ENCODE measurements around the gene SYNE3. TPM values are rescaled to one million over a fixed set of nuclear protein-coding genes. Genes with fewer than 3 reads are reported as not detected.
A peak's percentile ranks its signal among the peaks of the same experiment; 100 is the strongest.

SYNE3 gene, protein sequence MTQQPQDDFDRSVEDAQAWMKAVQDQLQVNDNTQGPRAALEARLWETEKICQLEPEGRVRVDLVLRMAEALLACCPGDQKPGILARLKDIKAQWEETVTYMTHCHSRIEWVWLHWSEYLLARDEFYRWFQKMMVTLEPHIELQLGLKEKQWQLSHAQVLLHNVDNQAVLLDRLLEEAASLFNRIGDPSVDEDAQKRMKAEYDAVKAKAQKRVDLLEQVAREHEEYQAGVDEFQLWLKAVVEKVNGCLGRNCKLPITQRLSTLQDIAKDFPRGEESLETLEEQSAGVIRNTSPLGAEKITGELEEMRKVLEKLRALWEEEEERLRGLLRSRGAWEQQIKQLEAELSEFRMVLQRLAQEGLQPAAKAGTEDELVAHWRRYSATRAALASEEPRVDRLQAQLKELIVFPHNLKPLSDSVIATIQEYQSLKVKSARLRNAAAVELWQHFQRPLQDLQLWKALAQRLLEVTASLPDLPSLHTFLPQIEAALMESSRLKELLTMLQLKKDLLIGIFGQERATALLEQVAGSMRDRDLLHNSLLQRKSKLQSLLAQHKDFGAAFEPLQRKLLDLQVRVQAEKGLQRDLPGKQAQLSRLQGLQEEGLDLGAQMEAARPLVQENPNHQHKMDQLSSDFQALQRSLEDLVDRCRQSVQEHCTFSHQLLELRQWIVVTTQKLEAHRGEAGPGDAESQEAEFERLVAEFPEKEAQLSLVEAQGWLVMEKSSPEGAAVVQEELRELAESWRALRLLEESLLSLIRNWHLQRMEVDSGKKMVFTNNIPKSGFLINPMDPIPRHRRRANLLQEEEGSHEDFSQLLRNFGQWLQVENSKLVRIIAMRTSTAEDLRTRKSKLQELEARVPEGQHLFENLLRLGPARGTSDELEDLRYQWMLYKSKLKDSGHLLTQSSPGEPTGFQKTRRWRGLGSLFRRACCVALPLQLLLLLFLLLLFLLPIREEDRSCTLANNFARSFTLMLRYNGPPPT
- 21.4 TPM for total RNA-seq

DNA sequence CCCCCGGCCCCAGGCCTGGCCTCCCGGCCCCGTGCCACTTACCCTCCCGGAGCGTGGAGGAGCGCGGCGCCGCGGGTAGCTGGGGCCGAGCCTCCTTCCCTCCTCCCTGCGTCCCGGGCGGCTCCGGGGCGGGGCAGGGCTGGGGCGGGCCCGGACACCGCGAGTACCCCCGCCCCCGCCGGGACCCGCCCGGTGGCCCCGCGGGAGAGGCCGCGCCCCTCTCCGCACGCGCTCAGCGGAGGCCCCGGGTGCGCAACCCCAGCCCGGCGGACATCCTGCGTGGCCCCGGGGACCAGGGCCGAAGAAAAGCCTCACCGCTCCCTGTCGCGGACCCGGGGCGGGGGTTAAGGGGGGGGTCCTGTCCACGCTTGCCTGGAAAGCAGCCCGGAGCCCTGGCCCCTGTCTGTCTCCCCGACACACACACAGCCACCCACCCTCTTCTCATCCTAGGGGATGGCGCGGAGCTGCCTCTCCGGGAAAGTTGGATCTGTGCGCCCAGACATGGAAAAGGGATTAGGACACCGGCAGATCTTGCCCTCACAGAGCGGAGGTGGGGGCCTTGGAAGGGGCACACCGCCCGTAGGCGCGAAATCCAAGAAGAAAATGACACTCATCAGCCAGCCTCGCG is at the start of gene SYNE3:
Gene SYNE3, minus strand, starts transcription at position 97 of the 628 bp plus-strand sequence. CDS start 40,829 bp downstream, outside the sequence.
- peak within 1 kb of the TSS; percentile 69 to 80 (median 75) for H3K9ac ChIP-seq (ENCODE audit: low read depth in 1 of 3, low read length in 3 of 3)
- H3K4me3 ChIP-seq (ENCODE audit: low read length in 3 of 3), result peak within 1 kb of the TSS; percentile 76 to 84 (median 79)
- peaks cover 49 to 58% (median 56%) of the 10 kb centered on the region in 3 donors for H3K4me1 ChIP-seq (ENCODE audit: control insufficient read depth in 3 of 3, insufficient read depth in 3 of 3, low read length in 3 of 3)
- H3K27me3 ChIP-seq (ENCODE audit: control insufficient read depth in 3 of 3, insufficient read depth in 3 of 3, low read length in 3 of 3), result no peaks in the 10 kb centered on the region
- peak within 1 kb of the TSS; percentile 73 for H3K27ac ChIP-seq (ENCODE audit: low read depth, low read length)
- H3K36me3 ChIP-seq (ENCODE audit: control insufficient read depth in 3 of 3, insufficient read depth in 3 of 3, low read length in 3 of 3), result no peaks in the 10 kb centered on the region
- H3K9me3 ChIP-seq (ENCODE audit: control insufficient read depth in 3 of 3, low read length in 3 of 3), result no peaks in the 10 kb centered on the region

DNA sequence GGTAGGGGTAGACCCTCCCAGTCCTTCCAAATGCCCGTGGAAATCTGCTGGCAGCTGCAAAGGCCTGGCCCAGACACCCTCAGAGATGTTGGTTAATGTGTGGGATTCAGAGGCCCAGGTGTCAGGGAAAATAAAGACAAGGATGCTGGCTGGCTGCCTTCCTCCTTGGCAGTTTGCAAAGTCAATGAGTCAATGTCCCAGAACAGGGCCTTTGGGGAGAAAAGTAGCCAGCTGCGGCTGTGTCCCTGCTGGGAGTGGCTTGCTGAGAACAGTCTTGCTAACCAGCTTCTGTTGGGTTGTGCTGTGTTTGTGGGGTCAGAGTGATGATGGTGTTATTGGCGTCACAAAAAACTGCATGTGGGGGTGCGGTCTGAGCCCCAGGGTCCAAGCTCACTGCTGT is 47.6 kb upstream of the SYNE3 start:
- H3K4me1 ChIP-seq (ENCODE audit: control insufficient read depth in 3 of 3, insufficient read depth in 3 of 3, low read length in 3 of 3), result peaks cover 13 to 16% (median 15%) of the 10 kb centered on the region in 3 donors
- H3K4me3 ChIP-seq (ENCODE audit: low read length in 3 of 3), result peak overlapping the region in 1 of 3 donors; percentile 29
- no peak overlapping the region for H3K27ac ChIP-seq (ENCODE audit: low read depth, low read length)
- H3K9ac ChIP-seq (ENCODE audit: low read depth in 1 of 3, low read length in 3 of 3), result peak overlapping the region in 1 of 3 donors; percentile 1
- no peaks in the 10 kb centered on the region for H3K9me3 ChIP-seq (ENCODE audit: control insufficient read depth in 3 of 3, low read length in 3 of 3)
- H3K36me3 ChIP-seq (ENCODE audit: control insufficient read depth in 3 of 3, insufficient read depth in 3 of 3, low read length in 3 of 3), result no peaks in the 10 kb centered on the region
- H3K27me3 ChIP-seq (ENCODE audit: control insufficient read depth in 3 of 3, insufficient read depth in 3 of 3, low read length in 3 of 3), result no peaks in the 10 kb centered on the region

DNA sequence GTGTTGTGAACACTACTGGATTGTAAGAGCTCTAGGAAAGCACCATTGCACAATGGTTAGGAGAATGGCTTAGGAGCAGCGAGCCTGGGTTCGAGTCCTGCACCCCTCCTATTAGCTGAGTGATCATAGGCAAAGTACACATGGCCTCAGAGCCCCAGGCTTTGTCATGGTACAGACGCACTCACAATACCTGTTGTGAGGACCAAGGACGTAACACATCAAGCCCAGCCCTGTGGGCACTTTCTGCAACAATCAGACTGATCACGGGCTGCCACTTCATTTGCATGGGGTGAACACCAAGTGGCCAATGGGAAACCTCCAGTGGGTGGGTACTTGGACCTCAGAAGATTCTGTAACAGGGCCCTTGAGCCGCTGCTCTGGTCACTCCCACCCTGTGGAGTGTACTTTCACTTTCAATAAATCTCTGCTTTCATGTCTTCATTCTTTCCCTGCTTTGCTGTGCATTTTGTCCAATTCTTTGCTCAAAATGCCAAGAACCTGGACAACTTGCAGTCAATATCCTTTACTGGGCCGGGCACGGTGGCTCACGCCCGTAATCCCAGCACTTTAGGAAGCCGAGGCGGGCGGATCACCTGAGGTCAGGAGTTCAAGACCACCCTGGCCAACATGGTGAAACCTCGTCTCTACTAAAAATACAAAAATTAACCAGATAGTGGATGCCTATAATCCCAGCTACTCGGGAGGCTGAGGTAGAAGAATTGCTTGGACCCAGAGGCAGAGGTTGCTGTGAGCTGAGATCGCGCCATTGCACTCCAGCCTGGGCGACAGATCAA is 46.6 kb upstream of the SYNE3 start:
- H3K36me3 ChIP-seq (ENCODE audit: control insufficient read depth in 3 of 3, insufficient read depth in 3 of 3, low read length in 3 of 3), result no peaks in the 10 kb centered on the region
- peak overlapping the region; percentile 15 to 60 (median 56) for H3K4me3 ChIP-seq (ENCODE audit: low read length in 3 of 3)
- peak overlapping the region; percentile 20 to 51 (median 25) for H3K9ac ChIP-seq (ENCODE audit: low read depth in 1 of 3, low read length in 3 of 3)
- peaks cover 13 to 16% (median 15%) of the 10 kb centered on the region in 3 donors for H3K4me1 ChIP-seq (ENCODE audit: control insufficient read depth in 3 of 3, insufficient read depth in 3 of 3, low read length in 3 of 3)
- no peaks in the 10 kb centered on the region for H3K9me3 ChIP-seq (ENCODE audit: control insufficient read depth in 3 of 3, low read length in 3 of 3)
- H3K27ac ChIP-seq (ENCODE audit: low read depth, low read length), result no peak overlapping the region
- H3K27me3 ChIP-seq (ENCODE audit: control insufficient read depth in 3 of 3, insufficient read depth in 3 of 3, low read length in 3 of 3), result no peaks in the 10 kb centered on the region

DNA sequence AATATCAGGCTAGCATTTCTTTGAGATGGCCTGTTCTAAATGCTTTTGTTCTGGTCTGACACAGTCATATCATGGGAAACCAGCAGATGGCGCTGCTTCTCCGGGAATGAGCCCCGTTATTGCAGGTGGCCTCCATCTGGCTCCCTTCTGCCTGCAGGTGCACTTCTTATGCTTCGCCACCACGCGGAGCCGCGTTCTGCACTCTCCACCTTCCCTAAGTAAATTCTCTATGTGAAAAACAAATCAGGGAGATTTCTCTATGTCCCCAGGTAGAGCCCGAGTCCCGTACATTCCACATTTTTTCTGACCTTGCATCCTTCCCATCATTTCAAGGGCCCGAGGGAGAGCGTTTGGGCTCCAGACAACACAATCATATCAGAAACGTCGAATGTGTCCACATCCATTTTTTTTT is 44.6 kb upstream of the SYNE3 start:
- Histone ChIP-seq H3K9me3 (ENCODE audit: control insufficient read depth in 3 of 3, low read length in 3 of 3) (no peaks in the 10 kb centered on the region), H3K4me3 (ENCODE audit: low read length in 3 of 3) (no peak overlapping the region), H3K4me1 (ENCODE audit: control insufficient read depth in 3 of 3, insufficient read depth in 3 of 3, low read length in 3 of 3) (peaks cover 13 to 16% (median 15%) of the 10 kb centered on the region in 3 donors), H3K36me3 (ENCODE audit: control insufficient read depth in 3 of 3, insufficient read depth in 3 of 3, low read length in 3 of 3) (no peaks in the 10 kb centered on the region), H3K27ac (ENCODE audit: low read depth, low read length) (no peak overlapping the region), H3K27me3 (ENCODE audit: control insufficient read depth in 3 of 3, insufficient read depth in 3 of 3, low read length in 3 of 3) (no peaks in the 10 kb centered on the region), H3K9ac (ENCODE audit: low read depth in 1 of 3, low read length in 3 of 3) (no peak overlapping the region)

DNA sequence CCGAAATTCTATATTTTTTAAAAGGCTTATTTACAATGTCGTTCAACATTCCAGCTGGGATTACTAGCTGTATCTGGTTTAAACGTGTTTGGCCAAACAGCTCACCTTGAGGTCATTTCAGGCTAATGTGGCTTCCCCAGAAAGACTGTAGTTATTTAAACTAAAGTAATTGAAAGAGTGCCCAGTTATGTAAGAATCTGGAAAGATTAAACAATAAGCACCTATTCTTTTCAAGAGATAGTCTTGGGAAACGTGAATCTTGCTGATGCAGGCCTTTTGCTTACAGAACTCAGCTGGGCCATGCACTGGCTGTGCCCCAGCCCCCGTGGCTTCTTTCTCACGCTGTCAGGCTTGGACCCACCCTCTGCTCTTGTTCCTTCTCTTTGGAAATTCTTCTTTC is 42.8 kb upstream of the SYNE3 start:
- no peak overlapping the region for H3K27ac ChIP-seq (ENCODE audit: low read depth, low read length)
- no peak overlapping the region for H3K4me3 ChIP-seq (ENCODE audit: low read length in 3 of 3)
- no peaks in the 10 kb centered on the region for H3K27me3 ChIP-seq (ENCODE audit: control insufficient read depth in 3 of 3, insufficient read depth in 3 of 3, low read length in 3 of 3)
- H3K36me3 ChIP-seq (ENCODE audit: control insufficient read depth in 3 of 3, insufficient read depth in 3 of 3, low read length in 3 of 3), result no peaks in the 10 kb centered on the region
- no peaks in the 10 kb centered on the region for H3K9me3 ChIP-seq (ENCODE audit: control insufficient read depth in 3 of 3, low read length in 3 of 3)
- no peak overlapping the region for H3K9ac ChIP-seq (ENCODE audit: low read depth in 1 of 3, low read length in 3 of 3)
- H3K4me1 ChIP-seq (ENCODE audit: control insufficient read depth in 3 of 3, insufficient read depth in 3 of 3, low read length in 3 of 3), result peaks cover 11 to 14% (median 12%) of the 10 kb centered on the region in 3 donors

DNA sequence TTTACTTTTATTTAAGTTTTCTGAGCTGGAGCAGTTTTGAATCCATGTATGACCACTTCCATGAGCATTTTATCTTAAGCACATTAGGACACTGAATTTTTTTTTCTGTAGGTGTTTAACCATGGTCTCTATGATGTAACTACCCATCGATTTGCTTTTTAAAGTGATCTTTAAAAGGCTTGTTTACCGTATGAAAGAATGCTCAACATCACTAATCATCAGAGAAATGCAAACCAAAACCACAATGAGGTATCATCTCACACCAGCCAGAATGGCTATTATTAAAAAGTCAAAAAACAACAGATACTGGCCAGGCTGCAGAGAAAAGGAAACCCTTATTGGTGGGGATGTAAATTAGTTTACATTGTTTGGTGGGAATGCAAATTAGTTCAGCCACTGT is 41.4 kb upstream of the SYNE3 start:
- no peak overlapping the region for H3K9ac ChIP-seq (ENCODE audit: low read depth in 1 of 3, low read length in 3 of 3)
- H3K4me3 ChIP-seq (ENCODE audit: low read length in 3 of 3), result no peak overlapping the region
- H3K36me3 ChIP-seq (ENCODE audit: control insufficient read depth in 3 of 3, insufficient read depth in 3 of 3, low read length in 3 of 3), result no peaks in the 10 kb centered on the region
- H3K27me3 ChIP-seq (ENCODE audit: control insufficient read depth in 3 of 3, insufficient read depth in 3 of 3, low read length in 3 of 3), result no peaks in the 10 kb centered on the region
- H3K4me1 ChIP-seq (ENCODE audit: control insufficient read depth in 3 of 3, insufficient read depth in 3 of 3, low read length in 3 of 3), result peaks cover 3 to 4% (median 4%) of the 10 kb centered on the region in 3 donors
- no peaks in the 10 kb centered on the region for H3K9me3 ChIP-seq (ENCODE audit: control insufficient read depth in 3 of 3, low read length in 3 of 3)
- H3K27ac ChIP-seq (ENCODE audit: low read depth, low read length), result no peak overlapping the region

DNA sequence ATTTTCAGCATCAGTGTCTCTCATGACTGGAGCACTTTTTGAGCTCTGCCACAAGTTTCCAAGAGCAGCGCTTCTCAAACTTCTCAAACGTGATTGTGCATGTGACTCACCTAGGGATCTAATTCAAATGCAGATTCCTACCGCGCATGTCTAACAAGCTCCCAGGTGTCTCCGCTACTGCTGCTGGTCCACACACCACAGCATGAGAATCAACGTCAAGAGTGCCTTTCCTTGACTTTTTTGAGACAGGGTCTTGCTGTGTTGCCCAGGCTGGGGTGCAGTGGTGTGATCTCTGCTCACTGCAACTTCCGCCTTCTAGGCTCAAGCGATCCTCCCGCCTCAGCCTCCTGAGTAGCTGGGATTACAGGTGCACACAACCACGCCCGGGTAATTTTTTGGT is 40.8 kb upstream of the SYNE3 start:
- no peaks in the 10 kb centered on the region for H3K27me3 ChIP-seq (ENCODE audit: control insufficient read depth in 3 of 3, insufficient read depth in 3 of 3, low read length in 3 of 3)
- no peaks in the 10 kb centered on the region for H3K36me3 ChIP-seq (ENCODE audit: control insufficient read depth in 3 of 3, insufficient read depth in 3 of 3, low read length in 3 of 3)
- no peaks in the 10 kb centered on the region for H3K9me3 ChIP-seq (ENCODE audit: control insufficient read depth in 3 of 3, low read length in 3 of 3)
- no peak overlapping the region for H3K9ac ChIP-seq (ENCODE audit: low read depth in 1 of 3, low read length in 3 of 3)
- no peak overlapping the region for H3K27ac ChIP-seq (ENCODE audit: low read depth, low read length)
- no peak overlapping the region for H3K4me3 ChIP-seq (ENCODE audit: low read length in 3 of 3)
- H3K4me1 ChIP-seq (ENCODE audit: control insufficient read depth in 3 of 3, insufficient read depth in 3 of 3, low read length in 3 of 3), result peaks cover 0 to 2% (median 0%) of the 10 kb centered on the region in 3 donors

DNA sequence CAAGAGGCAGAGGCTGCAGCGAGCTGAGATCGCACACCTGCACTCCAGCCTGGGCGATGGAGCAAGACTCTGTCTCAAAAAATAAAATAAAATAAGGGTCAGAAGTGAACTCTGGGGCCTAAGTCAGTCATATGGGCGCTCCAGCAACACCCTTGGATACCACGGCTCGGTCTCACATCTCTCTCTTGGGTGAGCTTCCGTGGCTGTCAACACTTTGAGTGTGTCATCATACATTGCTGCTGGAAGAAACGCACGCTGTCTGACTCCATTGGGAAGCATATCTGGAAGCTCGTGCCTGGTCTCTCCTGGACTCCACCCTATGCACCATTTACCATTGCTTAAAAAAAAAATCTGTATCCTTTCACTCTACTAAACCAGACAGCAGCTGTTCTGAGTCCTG is 38.6 kb upstream of the SYNE3 start:
- Histone ChIP-seq H3K9me3 (ENCODE audit: control insufficient read depth in 3 of 3, low read length in 3 of 3) (no peaks in the 10 kb centered on the region), H3K27ac (ENCODE audit: low read depth, low read length) (no peak overlapping the region), H3K4me3 (ENCODE audit: low read length in 3 of 3) (no peak overlapping the region), H3K4me1 (ENCODE audit: control insufficient read depth in 3 of 3, insufficient read depth in 3 of 3, low read length in 3 of 3) (peaks cover 0 to 4% (median 3%) of the 10 kb centered on the region in 3 donors), H3K9ac (ENCODE audit: low read depth in 1 of 3, low read length in 3 of 3) (no peak overlapping the region), H3K27me3 (ENCODE audit: control insufficient read depth in 3 of 3, insufficient read depth in 3 of 3, low read length in 3 of 3) (no peaks in the 10 kb centered on the region), H3K36me3 (ENCODE audit: control insufficient read depth in 3 of 3, insufficient read depth in 3 of 3, low read length in 3 of 3) (no peaks in the 10 kb centered on the region)

DNA sequence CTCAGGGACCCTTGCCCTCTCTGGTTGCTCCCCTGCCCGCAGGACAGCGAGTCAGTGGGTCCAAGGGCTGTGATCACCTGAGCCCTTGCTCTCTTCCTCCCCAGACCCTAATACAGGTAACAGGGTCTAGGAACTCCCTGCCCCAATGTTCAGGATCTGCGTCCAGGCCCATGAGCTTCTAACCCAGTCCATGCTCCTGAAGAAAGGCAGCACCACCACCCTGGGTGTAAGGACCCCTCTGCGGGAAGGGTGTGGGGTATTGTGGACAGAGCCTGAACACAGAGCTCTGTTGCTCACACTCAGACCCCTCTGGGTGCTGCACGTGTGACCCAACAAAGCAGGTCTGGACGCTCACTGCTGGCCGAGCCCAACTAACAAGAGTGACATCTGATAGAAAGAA is 36.7 kb upstream of the SYNE3 start:
- Histone ChIP-seq H3K27ac (ENCODE audit: low read depth, low read length) (no peak overlapping the region), H3K36me3 (ENCODE audit: control insufficient read depth in 3 of 3, insufficient read depth in 3 of 3, low read length in 3 of 3) (no peaks in the 10 kb centered on the region), H3K9me3 (ENCODE audit: control insufficient read depth in 3 of 3, low read length in 3 of 3) (no peaks in the 10 kb centered on the region), H3K4me3 (ENCODE audit: low read length in 3 of 3) (no peak overlapping the region), H3K27me3 (ENCODE audit: control insufficient read depth in 3 of 3, insufficient read depth in 3 of 3, low read length in 3 of 3) (no peaks in the 10 kb centered on the region), H3K9ac (ENCODE audit: low read depth in 1 of 3, low read length in 3 of 3) (no peak overlapping the region), H3K4me1 (ENCODE audit: control insufficient read depth in 3 of 3, insufficient read depth in 3 of 3, low read length in 3 of 3) (peaks cover under 1 to 8% (median 4%) of the 10 kb centered on the region in 3 donors)
